ENCODE results near the gene DPM2. TPM values are rescaled to one million over a fixed set of nuclear protein-coding genes. Genes with fewer than 3 reads are reported as not detected.

DPM2 gene
- total RNA-seq, 1 donor from 2014 or later: 9.1 TPM

- Histone ChIP-seq H3K79me2 (ENCODE audit: low read depth) (peaks cover 100% of the 10 kb centered on the region), H3K4me1 (peaks cover 57% of the 10 kb centered on the region), H3K27me3 (no peaks in the 10 kb centered on the region), H3F3A (ENCODE audit: low read depth) (peaks cover 11% of the 10 kb centered on the region), H2AFZ (replicated peaks) (no peak overlapping the region), H3K36me3 (no peaks in the 10 kb centered on the region), H3K4me3 (no peak overlapping the region), H3K4me2 (no peak overlapping the region), H3K9ac (no peak overlapping the region), H3K27ac (no peak overlapping the region), H4K20me1 (ENCODE audit: low read depth) (peaks cover 100% of the 10 kb centered on the region), H3K9me3 (ENCODE audit: low read depth) (no peaks in the 10 kb centered on the region)
- DNase-seq (ENCODE audit: low spot score): no peak
- H3K36me3 Mint-ChIP-seq: no peaks in the 10 kb centered on the region
- H3K4me3 Mint-ChIP-seq: no peak overlapping the region
- H3K9me3 Mint-ChIP-seq: no peaks in the 10 kb centered on the region
- H3K27ac Mint-ChIP-seq: peak overlapping the region; percentile 86
- TF ChIP-seq EZH2 (IDR thresholded peaks at IDR 0.05) (no peak), CTCF (IDR thresholded peaks at IDR 0.05) (no peak), EZH2phosphoT487 (IDR thresholded peaks at IDR 0.05) (no peak)
- peaks cover 82% of the 10 kb centered on the region for H3K4me1 Mint-ChIP-seq
- peaks cover 3% of the 10 kb centered on the region for H3K27me3 Mint-ChIP-seq (ENCODE audit: insufficient read depth, low read depth)
These were observed 36.5 kb upstream of the DPM2 start for GRCh38 chr9:127974001-127974768.

GRCh38 chr9:127973169-127974000 is 35.7 kb upstream of the DPM2 start:
- Histone ChIP-seq H3K27ac (no peak overlapping the region), H3K9me3 (ENCODE audit: low read depth) (no peaks in the 10 kb centered on the region), H4K20me1 (ENCODE audit: low read depth) (peaks cover 100% of the 10 kb centered on the region), H3K4me1 (peaks cover 49% of the 10 kb centered on the region), H3K79me2 (ENCODE audit: low read depth) (peaks cover 100% of the 10 kb centered on the region), H3F3A (ENCODE audit: low read depth) (peaks cover 3% of the 10 kb centered on the region), H3K36me3 (no peaks in the 10 kb centered on the region), H3K4me2 (no peak overlapping the region), H3K4me3 (no peak overlapping the region), H3K27me3 (no peaks in the 10 kb centered on the region), H3K9ac (no peak overlapping the region), H2AFZ (replicated peaks) (no peak overlapping the region)
- H3K36me3 Mint-ChIP-seq: no peaks in the 10 kb centered on the region
- no peaks in the 10 kb centered on the region for H3K9me3 Mint-ChIP-seq
- no peak for TF ChIP-seq EZH2phosphoT487 (IDR thresholded peaks at IDR 0.05)
- no peak for TF ChIP-seq CTCF (IDR thresholded peaks at IDR 0.05)
- no peak for TF ChIP-seq EZH2 (IDR thresholded peaks at IDR 0.05)
- peaks cover 3% of the 10 kb centered on the region for H3K27me3 Mint-ChIP-seq (ENCODE audit: insufficient read depth, low read depth)
- no peak overlapping the region for H3K27ac Mint-ChIP-seq
- peaks cover 85% of the 10 kb centered on the region for H3K4me1 Mint-ChIP-seq
- no peak for DNase-seq (ENCODE audit: low spot score)
- no peak overlapping the region for H3K4me3 Mint-ChIP-seq

GRCh38 chr9:127972236-127972871 is 34.7 kb upstream of the DPM2 start:
- Mint-ChIP-seq H3K4me3 (peak overlapping the region; percentile 24), H3K36me3 (no peaks in the 10 kb centered on the region), H3K4me1 (peaks cover 77% of the 10 kb centered on the region), H3K9me3 (no peaks in the 10 kb centered on the region), H3K27ac (peak overlapping the region; percentile 80), H3K27me3 (ENCODE audit: insufficient read depth, low read depth) (peaks cover 3% of the 10 kb centered on the region)
- H3K4me2 ChIP-seq: peak overlapping the region; percentile 50
- H3K79me2 ChIP-seq (ENCODE audit: low read depth): peaks cover 100% of the 10 kb centered on the region
- no peaks in the 10 kb centered on the region for H3K9me3 ChIP-seq (ENCODE audit: low read depth)
- H3K27me3 ChIP-seq: no peaks in the 10 kb centered on the region
- H2AFZ ChIP-seq (replicated peaks): no peak overlapping the region
- H3K9ac ChIP-seq: no peak overlapping the region
- TF ChIP-seq EZH2phosphoT487 (IDR thresholded peaks at IDR 0.05): no peak
- H3K4me3 ChIP-seq: no peak overlapping the region
- H4K20me1 ChIP-seq (ENCODE audit: low read depth): peaks cover 100% of the 10 kb centered on the region
- no peak overlapping the region for H3K27ac ChIP-seq
- no peaks in the 10 kb centered on the region for H3K36me3 ChIP-seq
- DNase-seq (ENCODE audit: low spot score): no peak
- no peaks in the 10 kb centered on the region for H3F3A ChIP-seq (ENCODE audit: low read depth)
- peaks cover 39% of the 10 kb centered on the region for H3K4me1 ChIP-seq
